ENCODE data around the gene ACSL1.

The ACSL1 gene

DNA sequence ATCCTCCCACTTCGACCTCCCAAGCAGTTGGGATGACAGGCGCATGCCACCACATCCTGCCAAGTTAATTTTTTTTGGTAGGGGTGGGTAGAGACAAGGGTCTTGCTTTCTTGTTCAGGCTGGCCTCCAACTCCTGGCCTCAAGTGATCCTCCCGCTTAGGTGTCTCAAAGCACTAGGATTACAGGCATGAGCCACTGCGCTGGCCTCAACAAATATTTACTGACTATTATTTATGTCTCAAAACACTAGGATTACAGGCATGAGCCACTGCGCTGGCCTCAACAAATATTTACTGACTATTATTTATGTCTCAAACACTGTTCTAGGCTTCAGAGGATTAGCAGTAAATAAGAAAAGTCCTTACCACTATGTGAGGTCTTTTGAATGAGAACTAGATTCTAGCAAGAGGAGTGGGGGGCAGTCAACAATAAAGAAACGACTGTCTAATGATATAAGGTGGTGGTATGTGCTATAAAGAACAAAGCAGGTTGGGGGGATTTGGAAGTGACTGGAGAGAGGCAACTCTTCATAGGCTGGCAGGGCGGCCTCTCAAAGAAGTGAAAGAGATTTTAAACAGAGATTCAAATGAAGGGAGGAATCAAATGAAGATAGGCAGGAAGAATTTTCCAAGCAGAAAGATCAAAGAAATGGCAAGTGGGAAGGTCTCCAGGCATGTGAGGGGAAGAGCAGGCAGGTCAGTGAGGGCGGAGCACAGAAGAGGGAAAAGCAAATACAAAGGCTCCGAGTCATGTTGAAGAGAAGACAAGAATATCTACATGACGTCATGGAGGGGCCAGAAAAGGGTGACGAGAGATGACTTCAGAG lies 12.7 kb upstream of the ACSL1 start:
- DNase-seq, result no peak

DNA sequence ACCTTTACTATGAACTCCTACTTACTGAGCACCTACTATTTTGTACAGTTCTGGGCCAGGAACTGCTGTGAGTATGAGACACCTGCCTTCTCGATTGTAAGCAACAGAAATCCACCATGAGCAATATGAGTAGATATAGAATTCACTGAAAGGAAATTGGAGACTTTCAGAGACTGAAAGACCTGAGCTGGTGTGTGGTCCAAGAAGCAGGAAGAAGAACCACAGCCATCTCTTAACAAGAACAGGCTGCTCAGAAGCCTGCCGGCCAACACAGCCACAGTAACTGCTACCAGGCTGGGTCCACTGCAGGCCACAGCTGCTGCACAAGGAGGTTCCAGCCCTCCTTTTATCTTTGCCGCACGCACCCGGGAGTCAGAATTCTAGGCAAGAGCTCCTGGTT lies 10.8 kb upstream of the ACSL1 start:
- no peak for DNase-seq

- no peak for DNase-seq
These were observed 7.5 kb upstream of the ACSL1 start for GRCh38 chr4:184833046-184833838.

DNA sequence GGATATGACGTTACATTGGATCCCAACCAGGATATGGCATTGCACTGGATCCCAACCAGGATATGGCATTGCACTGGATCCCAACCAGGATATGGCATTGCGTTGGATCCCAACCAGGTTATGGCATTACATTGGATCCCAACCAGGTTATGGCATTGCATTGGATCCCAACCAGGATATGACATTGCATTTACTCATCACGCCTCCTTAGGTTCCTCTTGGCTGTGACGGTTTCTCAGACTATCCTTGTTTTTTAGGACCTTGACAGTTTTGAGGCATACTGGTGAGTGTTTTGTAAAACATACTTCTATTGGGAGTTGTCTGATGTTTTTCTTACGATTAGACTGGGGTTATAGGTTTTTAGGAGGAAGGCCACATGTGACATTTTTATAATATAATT lies 5.4 kb upstream of the ACSL1 start:
- no peak for DNase-seq

- DNase-seq, result no peak
These were observed 1.0 kb upstream of the ACSL1 start for GRCh38 chr4:184826691-184827270.

- DNase-seq, result no peak
These were observed 450 bp downstream of the ACSL1 start for GRCh38 chr4:184825141-184825895.

- DNase-seq, result no peak
These were observed 1.0 kb downstream of the ACSL1 start for GRCh38 chr4:184824776-184825084.

- DNase-seq, result no peak
These were observed 1.5 kb downstream of the ACSL1 start for GRCh38 chr4:184824081-184824775.

GRCh38 chr4:184823014-184823413 lies 2.8 kb downstream of the ACSL1 start:
- DNase-seq, result no peak

GRCh38 chr4:184822356-184822755 lies 3.4 kb downstream of the ACSL1 start:
- no peak for DNase-seq

DNA sequence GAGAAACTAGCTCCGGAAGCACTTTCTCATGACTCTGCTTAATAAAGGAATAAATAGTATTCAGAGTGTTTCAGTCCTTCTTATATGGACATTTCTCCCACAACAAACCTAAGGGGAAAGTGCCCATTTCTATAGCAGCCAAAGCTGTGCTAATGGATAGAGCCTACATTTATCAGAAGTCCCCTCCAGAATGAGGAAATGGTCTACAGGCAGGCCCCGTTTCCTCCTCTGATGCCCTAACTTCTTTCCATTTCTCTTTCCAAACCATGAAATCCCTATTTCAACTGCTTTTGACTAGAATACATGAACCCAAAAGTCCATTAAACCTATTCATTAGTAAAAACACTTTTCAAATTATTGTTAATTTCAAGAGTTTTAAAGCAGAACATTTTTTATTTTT lies 4.5 kb downstream of the ACSL1 start:
- no peak for DNase-seq

DNA sequence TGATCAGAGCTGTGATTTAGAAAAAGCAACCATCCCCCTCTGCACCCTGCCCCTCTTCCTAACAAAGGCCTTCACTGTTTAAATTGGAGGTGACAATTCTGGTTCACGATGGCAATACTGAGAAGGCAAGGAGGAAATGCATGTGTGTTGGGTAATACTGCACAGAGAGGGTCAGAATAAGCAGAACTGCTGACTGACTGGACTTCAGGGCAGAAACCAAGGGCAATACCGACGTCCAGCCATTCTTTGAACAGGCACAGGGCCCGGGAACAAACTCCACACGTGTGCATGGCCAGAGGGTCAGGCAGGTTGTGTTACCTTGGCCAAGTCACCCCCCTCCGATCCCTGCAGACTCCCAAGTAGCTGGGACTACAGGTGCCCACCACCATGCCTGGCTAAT lies 6.0 kb downstream of the ACSL1 start:
- DNase-seq, result no peak

GRCh38 chr4:184818216-184818564 lies 7.6 kb downstream of the ACSL1 start:
- DNase-seq, result no peak

- no peak for DNase-seq
These were observed 8.1 kb downstream of the ACSL1 start for GRCh38 chr4:184817494-184818215.

GRCh38 chr4:184816962-184817361 lies 8.8 kb downstream of the ACSL1 start:
- no peak for DNase-seq

DNA sequence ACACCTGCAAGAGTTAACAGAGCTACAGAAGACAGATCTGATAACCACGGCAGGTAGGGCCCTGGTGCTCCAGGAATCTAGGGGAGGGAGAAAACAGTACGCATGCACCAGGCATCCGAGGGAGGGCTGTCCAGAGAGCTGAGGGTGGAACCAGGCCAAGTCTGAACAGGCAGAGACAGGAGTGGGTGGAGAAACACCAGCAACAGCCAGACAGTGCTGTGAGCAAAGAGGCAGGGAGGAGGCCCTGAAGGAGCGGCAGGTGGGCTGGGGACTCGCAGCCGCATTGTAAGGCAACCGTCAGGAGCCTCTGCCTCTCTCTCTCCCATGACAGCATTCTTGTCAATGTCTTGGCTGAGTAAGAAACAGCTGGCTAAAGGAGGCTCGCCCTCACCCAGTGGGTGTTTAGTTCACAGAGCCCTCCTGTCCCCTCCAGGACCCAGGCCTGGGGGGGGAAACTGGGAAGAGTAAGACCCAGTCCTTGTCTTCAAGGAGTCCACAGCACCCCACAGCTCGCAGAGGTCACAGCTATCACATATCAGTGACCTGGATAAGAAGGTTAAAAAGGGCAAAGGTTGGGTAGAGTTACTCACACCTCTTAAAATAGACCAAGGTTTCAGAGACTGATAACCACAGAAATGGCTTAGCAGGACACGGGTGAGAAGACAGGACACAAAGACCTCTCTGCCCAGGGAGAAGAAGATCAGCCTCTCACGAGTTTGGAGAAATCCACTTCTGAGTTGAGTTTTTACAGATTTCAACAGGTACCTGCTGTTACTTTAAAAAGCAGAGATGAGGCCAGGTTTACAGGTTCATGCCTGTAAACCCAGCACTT lies 10.5 kb downstream of the ACSL1 start:
- DNase-seq, result peak; percentile 84

DNA sequence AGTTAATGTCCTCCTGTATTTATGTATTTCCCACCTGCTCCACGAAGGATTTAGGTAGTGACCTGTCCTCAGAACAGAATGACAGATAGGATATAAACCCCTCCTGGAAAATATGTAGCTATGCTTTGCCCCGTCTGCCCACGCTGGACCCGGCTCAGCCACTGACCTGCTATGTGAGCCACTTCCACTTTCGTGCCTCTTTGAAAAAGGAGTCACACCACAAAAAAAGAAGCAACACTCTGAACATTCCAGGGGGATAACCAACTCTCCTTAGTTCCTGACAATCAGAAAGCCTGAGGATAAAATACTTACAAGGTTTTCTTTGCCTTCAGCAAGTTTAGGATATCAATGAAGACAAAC lies 11.1 kb downstream of the ACSL1 start:
- DNase-seq, result no peak

DNA sequence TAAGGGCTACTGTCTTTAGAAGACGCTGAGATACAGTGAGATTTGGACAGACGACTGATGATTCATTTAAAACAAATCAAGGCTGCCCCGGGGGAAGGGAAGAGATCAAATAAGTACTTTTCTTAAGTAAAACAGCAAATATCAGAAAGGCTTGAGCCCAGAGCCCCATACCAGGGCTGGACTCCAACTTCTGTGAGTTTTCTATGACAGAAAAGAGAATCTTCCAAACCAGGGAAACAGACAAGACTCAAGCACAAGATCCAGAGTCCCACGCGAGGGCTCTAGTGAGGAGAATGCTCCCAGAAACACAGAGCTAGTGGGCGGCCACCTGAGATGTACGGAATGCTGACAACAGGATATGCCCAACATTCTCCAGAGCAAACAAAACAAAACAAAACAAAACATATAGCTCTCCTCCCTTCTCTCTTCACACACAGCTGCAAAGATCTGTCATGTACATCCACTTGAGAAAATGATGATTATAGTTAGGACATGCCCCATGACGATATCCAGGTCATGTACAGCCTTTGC lies 13.1 kb downstream of the ACSL1 start:
- no peak for DNase-seq

DNA sequence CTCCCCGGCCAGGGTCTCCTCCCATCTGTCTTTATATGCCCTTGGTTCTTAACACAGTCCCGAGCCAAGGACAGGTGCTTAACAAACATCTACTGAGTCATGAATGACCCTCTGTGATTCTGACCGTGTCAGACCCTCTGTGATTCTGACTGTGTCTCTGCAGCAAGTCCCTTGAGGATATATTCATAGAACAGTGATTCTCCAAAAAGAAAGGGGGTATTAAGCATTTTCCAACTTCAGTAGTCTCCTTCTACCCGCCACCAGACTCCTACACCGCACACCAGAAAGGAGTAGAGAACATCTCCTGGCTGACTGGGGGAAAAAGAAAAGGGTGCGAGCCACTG lies 13.6 kb downstream of the ACSL1 start:
- no peak for DNase-seq

GRCh38 chr4:184811526-184812198 lies 14.1 kb downstream of the ACSL1 start:
- no peak for DNase-seq

- no peak for DNase-seq
These were observed 15.0 kb downstream of the ACSL1 start for GRCh38 chr4:184810720-184811119.
